Embryonic facial prominence (tissue), 1 donor: ENCODE measurements around the gene EEF1AKMT3.

Experiments used
- DNase-seq: peaks from one replicate; pipeline ENCODE4 v3.0.0-alpha.2; 2016; ENCODE audit errors: extremely low spot score

EEF1AKMT3 gene

DNA sequence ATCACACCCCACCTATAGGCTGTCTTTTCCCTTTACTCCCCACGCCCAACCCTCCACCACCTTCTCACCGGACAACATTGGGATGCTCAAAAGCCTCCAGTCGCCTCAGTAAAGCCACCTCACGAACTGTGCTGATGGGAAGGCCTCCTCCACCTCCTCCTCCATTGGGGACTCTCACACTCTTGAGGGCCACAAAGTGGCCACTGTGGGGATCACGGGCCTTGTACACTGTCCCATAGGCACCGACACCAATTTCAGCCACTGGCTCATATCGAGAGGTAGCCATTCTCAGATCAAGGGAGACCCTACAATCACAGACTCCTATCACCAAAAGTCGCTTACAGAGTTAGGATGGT is 21.0 kb upstream of the EEF1AKMT3 start:
- DNase-seq: no peak

DNA sequence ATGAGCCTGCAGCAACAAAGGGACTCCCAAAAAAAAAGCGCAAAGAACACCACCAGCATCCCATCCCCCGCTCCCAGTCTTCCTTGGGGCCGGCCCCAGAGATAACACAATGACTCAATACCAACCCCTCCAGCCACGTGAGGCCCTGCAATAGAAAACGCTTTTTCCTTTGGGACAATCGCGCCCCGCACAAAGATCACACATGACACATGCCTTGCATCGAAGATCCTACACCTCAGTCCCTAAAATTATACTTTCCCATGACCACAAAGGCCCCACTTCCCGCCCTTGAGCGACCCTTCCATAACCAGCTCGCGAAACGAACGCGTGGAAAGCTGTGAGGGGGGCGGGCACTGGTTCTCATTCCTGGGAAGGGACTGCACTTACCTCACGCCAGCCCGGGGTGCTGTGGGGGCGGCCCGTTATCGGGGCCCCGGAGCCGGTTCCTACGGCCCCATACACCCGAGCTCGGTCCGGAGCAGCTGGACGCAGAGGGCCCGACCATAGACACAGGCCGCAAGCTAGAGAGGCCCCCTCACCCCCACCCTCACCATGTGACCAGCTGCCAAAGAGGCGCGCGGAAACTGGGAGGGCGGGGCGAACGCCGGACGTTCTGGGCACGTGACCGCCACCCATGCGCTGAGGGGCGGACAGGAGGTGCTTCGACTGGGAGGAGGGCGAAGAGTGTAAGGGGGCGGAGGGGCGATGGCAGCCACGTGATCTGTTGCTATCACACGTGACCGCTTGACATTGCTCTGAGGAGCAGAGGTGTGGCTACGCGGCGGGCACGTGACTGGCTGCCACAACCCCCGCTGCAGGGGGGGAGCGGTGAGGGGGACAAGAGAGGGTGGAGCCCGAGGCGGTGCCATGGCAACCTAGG is 20.4 kb upstream of the EEF1AKMT3 start, which contains the start of gene CDK4:
Gene CDK4 (minus strand): TSS at position 523 of the 880 bp plus-strand sequence. CDS start 593 bp downstream, outside the sequence.
- DNase-seq: peak; percentile 99

- DNase-seq: no peak
Measured at GRCh38 chr12:57752668-57753000, 19.8 kb upstream of the EEF1AKMT3 start.

DNA sequence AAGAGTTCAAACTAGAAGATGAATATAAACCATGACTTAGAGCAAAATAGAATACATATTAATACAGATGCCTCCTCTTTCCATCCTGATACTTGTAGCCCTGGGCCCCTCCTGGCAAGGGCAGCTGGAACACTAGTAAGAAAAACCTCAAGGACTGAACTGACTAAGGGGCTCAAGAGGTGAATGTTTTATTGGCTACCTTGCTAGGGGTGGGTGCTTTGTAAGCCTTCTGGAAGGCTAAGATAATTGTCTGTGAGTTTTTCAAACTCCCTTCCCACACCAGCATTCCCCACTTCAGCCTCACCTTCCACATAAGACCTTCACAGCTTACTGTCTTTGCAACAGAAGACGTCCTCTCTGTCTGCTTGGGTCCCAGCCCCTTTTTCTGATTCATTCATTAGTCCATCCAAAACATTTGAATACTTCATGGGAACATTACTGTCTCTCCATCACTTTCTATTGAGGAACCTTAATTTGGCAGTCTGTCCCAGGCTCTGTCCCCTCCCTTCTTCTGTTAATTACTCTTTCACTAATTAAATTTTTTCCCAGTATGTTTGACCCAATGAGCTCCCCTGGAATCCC is 18.6 kb upstream of the EEF1AKMT3 start:
- no peak for DNase-seq

DNA sequence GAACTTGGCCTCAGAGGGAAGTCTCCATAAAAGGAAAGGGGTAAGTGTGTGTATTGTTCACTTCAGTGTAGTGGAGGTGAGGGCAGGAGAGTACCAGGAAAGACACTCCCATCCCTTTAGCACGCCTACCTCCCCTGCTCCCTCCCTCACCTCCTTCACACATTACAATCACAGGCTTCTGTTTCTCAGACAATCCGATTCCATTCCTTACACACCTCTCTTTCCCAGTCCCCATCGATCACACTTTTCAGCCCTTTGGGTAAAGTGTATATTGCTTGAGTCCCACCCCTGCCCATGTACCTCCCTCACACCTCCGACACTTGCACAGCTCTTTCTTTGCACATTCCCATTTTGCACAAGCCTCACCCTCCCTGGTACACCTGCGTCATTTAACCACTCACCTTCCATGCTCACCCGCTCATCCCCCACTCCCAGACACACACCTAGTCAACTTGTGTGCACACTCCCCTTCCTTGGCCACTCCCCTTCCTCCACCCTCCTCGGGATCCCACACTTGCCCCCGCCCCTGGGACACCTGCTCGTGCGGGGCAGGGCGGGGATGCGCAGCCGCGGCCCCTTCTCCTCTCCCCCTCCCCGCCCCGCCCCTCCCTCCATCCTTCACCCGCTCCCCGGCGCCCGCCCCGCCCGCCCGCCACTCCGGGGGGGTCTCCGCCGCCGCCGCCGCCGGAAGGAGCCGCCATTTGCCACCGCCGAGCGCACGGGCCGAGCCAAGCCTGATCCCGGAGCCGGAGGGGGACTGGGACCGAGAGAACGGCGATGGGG is 17.8 kb upstream of the EEF1AKMT3 start, which contains the start of gene MARCHF9:
Gene MARCHF9 (plus strand): TSS at position 693 of the 783 bp plus-strand sequence. CDS start 426 bp downstream, outside the sequence.
- no peak for DNase-seq

GRCh38 chr12:57755194-57755453 is 17.3 kb upstream of the EEF1AKMT3 start:
- DNase-seq: no peak

GRCh38 chr12:57755454-57756372 is 16.7 kb upstream of the EEF1AKMT3 start:
- no peak for DNase-seq

GRCh38 chr12:57756406-57757341 is 15.7 kb upstream of the EEF1AKMT3 start:
- DNase-seq: no peak

GRCh38 chr12:57757771-57758170 is 14.6 kb upstream of the EEF1AKMT3 start:
- DNase-seq: no peak

DNA sequence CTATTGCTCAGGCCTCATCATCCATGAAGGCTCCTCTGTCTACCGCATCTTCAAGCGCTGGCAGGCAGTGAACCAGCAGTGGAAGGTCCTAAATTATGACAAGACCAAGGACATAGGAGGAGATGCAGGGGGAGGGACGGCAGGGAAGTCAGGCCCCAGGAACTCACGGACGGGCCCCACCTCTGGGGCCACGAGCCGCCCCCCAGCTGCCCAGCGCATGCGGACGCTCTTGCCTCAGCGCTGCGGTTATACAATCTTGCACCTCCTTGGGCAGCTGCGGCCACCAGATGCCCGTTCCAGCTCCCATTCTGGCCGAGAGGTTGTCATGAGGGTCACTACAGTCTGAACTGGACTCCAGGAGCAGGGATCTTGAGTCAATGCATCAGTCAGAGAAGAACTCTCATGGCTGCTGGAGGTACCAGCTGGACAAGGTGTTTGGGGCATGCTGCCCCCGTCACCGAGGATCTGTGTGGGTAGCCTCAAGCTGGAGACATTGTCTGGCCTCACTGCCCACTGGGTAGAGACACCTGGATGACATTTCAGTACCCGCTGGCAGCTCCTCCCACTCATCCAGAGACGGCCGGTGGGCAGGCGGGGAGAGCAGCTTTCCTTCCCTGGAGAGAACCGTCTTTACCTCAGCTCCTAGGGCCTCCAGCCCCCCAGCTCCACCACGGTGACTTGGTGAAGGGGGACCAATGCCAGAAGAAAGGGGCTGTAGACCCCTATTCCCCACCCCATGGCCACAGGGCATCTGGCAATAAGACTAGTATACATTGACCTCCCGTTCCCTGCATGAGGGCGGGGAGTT is 13.7 kb upstream of the EEF1AKMT3 start:
- DNase-seq: no peak

- no peak for DNase-seq
Measured at GRCh38 chr12:57759360-57759980, 12.9 kb upstream of the EEF1AKMT3 start.

- no peak for DNase-seq
Measured at GRCh38 chr12:57760347-57760982, 11.9 kb upstream of the EEF1AKMT3 start.

- no peak for DNase-seq
Measured at GRCh38 chr12:57761391-57761998, 10.9 kb upstream of the EEF1AKMT3 start.

- DNase-seq: no peak
Measured at GRCh38 chr12:57762463-57762862, 10.0 kb upstream of the EEF1AKMT3 start.

GRCh38 chr12:57763881-57764661 is 8.3 kb upstream of the EEF1AKMT3 start:
- no peak for DNase-seq

DNA sequence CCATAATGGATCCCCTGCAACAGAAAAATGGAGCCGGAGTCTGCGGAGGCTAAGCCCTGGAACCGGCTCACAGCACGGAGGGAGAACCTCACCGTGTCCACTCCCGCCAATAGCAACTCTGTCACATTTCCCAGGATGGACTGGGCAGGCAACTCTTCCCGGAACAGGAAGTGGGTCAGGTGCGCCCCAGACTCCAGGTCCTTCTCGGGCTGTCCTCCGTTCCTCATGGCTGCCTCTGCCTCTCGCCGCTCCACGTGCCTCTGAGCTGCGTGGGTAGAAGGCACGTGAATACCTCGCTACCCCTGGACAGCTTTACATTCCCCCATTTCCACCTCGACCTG is 7.8 kb upstream of the EEF1AKMT3 start:
- DNase-seq: no peak

DNA sequence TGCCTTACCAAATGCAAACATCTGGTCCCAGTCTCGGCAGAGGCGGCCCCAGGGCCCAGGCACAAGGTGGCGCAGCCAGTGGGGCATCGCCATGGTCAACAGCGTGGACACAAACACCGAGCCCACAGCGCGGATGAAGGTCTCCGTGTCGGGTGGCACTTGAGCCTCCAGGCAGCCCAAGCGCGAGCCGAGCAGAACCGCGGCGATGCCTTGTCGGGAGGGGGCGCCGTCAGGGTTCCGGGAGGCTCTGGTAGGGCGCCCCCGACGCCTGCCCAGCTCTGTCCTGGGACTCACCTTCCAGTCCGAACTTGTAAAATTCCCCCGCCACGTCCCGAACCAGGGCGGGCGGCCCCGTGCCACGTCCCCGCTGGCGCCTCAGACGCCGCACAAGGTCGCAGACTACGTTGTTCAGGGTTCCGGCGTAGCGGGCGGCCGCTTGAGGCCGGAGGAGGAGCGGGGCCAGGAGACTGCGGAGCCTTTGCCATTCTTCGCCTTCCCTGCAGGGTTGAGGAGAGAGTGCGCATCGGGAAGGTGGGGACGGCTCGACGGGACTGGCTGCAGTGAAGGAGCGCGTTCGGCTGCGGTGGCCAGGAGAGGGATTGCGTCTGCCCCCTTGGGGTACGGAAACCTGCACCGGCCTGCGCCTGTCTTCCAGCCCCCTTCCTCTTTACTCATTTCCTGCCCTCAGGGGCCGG is 7.3 kb upstream of the EEF1AKMT3 start:
- DNase-seq: no peak
